GM19043 (cell line): ENCODE results near the gene LPGAT1.
A peak's percentile ranks its signal among the peaks of the same experiment; 100 is the strongest.
"Not testable (repeated sequence)": the region's sequence is repeated elsewhere in the genome, so short reads cannot be mapped to it uniquely, and the experiment has no call there.

Experiments
- ATAC-seq: cut with Tn5 transposase; IDR thresholded peaks from one replicate; pipeline ENCODE4 v1.9.1; 2021; ENCODE audit warnings: low read depth; ENCODE audit not compliant: unreplicated experiment

The LPGAT1 gene

DNA sequence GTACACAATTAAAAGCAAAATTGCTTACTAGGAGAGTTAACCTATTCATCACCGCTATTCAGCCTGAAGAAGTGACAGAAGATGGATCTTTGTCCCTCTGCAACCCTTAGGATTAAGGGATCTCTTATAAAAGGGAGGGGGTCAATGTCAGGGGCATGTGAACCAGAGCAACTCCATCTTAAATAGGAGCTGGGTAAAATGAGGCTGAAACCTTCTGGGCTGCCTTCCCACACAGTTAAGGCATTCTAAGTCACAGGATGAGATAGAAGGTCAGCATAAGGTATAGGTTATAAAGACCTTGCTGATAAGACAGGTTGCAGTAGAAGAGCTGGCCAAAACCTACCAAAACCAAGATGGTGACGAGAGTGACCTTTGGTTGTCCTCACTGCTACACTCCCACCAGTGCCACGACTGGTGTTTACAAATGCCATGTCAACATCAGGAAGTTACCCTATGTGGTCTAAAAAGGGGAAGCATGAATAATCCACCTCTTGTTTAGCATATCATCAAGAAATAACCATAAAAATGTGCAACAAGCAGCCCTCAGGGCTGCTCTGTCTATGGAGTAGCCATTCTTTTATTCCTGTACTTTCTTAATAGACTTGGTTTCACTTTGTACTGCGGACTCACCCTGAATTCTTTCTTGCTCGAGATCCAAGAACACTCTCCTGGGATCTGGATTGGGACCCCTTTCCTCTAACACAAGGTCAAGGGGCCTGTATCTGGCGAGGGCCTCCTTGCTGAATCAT is 119.8 kb downstream of the LPGAT1 start:
- no peak for ATAC-seq

DNA sequence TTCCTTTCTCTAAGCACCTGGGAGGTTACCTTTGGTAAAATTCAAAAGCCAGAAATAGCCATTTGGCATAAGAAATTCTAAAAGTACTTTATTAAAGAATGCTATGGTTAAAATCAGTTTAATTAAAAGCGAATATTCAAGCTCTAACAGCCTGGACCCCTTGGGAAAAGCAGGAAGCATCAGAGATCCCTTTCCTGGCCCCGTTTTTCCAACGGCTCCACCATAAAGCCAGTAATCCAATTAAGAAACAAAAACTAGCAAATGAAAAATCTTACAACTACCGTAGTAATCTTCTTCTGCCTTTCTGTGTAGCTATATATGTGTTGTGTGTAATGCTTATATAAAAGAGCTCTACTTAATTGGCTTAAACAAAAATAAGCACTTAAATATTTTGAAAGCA is 121.6 kb downstream of the LPGAT1 start:
- ATAC-seq, result no peak

DNA sequence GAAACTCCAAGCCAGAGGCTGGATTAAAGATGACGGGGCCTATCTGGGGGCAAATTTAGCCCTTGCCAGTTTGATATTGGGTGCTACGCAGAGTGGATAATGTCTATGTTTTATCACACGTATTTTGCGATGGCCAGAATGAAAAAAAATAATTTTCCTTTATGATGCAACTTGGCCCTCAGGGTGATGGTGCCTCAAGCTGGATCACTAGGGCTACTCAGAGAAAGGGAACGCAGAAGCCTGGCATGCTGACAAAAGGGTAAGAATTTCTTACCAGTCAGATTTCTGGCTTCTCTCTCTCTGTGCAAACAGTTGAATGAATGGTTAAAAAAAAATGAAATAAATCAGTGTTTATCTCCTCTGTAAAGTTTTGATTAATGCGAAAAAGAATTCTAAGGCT is 122.6 kb downstream of the LPGAT1 start:
- ATAC-seq, result no peak

DNA sequence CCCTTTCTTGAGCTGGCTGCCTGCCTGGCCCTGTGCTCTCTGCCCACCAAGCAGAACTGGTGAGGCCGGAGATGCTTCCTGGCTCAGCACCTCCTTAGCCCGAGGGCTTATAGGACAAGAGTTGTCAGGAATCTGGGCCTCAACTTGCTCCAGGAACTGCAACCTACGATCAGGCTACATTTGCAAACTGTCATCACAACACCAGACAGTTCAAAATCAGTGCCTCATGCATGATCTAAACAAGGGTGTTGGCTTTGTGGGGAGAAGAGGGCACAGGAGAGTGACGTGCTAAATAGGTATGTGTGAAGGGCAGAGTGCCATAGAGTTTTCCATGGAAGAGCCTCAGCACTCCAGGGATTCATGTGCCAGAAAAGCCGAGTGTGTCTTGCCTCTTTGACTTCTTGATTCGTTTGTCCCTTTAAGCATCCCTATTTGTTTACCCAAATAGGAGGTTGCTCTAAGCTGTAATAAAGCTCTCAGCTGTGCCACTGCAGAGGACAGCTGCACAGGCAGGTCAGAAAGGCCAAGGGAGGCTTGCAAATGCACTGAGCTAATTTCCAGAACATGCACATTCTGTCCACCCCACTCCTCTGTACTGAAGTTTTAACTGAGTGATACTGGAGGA is 125.0 kb downstream of the LPGAT1 start:
- no peak for ATAC-seq

DNA sequence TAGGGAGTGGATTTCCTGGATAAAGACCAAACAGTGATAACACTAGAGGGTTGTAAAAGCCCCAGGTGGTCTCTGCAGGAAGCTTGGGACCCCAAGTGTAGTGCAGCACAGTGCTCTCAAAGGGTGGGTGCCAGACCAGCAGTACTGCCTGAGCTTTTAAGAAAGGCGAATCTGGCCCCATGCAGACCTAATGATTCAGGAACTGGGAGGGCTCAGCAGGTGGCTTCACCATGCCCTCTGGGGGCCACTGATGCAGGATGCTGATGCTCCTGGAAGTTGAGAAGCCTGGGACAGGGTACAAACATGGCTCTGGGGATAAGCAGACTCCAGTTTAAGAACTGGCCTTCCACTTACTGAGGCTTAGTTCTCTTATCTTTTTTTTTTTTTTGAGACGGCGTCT is 126.0 kb downstream of the LPGAT1 start:
- no peak for ATAC-seq

DNA sequence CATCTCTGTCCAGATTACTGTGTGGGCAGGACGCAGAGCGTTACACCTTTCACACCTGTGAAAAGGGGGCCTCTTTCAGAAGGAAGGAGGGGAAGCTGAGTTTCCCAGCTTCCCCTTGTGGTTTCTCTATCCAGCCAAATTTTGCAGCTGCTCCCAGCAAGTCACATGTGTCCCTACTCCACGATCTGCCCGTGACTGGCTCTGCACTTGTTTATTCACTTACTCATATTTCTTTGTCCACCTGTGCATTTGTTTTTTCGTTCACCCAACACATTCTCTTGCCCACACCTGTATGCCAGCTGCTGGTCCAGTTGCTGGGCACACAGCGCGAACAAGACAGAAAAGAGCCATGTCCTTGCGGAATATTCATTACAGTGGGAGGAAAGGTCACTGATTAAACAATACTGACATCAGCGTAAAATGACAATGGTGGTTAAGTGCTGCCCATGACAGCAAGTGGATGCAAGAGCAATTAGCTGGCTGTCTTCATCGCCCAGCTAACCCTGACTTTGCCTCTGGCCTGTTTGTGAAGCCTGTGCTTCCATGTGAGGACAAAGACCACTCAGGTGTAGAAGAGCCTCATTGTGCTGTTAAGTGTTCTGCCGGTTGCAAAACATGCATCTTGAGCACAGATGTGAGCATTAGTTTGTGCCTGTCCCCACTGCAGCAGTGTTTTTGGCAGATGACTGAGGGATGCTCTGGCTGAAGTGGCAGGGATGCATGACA is 126.6 kb downstream of the LPGAT1 start:
- no peak for ATAC-seq

DNA sequence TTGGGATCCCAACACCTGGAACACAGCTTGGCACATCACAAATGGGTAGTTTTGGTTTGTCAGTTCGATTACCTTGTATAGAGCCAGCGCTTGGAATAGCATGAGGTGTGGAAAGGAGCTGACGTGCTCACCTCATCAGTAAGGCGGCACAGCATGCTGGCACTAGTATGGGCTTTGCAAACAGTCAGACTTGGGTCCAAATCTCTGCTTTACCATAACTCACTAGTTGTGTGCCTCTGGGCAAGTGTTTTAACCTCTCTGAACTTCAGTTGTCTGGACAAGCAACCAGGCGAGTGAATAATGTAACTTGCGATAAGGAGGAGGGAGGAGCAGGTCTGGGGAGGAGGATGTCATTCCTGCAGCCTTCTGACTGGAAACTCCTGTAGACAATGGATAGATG is 128.8 kb downstream of the LPGAT1 start:
- ATAC-seq, result no peak

DNA sequence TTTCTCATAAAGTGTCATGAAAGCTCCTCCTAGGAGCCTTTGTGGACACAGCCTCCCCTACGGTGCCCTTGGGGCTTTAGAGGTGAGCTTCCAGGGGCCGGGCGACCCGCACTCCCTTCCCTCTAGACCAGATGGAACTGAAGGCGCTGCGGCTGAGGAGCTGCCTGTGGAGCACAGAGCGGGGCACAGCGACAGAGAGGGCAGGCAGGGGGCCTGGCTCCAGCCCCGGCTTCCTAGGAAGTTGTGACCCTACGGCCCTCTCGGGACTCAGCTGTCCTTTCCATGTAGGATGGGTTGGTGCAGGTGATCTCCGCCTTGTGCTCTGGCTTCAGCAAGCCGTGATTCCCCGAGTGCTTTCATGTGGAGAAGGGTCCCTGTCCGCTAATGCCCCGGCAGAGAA is 131.5 kb downstream of the LPGAT1 start:
- no peak for ATAC-seq

DNA sequence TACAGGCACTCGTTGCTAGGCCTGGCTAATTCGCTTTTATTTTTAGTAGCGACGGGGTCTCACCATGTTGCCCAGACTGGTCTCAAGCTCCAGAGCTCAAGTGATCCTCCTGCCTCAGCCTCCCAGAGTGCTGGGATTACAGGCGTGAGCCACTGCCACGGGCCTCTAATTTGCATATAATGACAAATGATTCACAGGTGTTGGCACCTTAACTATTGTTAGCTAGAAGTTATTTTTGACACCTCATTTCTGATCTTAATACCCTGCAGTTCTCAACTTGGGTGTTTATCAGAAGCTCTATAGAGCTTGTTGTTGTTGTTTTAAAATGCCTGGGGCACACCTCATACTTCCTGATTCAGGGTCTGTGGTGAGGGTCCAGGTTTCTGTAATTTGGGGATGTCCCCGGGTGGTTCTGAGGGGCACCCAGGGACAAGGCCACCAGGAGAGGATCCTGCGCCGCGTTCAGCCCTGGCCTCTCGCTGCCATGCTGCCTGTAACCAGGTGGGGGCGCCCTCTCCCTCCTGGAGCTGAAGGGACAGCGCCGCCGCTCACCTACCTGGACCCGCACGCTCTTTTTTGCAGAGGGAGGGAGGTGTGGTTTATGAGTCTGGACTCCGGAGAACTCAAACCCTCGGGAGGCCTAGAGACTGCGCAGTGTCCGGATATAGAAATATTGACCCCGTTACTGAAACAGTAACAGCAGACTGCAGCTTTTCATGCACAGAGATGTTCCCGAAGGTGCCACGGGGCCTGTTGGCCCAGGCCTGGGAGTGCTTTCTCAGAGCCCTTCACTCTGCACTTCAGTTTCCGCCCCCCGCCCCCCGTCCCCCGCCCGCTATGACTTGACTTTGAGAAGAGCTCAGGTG is 132.2 kb downstream of the LPGAT1 start:
- ATAC-seq, result peak; percentile 43

DNA sequence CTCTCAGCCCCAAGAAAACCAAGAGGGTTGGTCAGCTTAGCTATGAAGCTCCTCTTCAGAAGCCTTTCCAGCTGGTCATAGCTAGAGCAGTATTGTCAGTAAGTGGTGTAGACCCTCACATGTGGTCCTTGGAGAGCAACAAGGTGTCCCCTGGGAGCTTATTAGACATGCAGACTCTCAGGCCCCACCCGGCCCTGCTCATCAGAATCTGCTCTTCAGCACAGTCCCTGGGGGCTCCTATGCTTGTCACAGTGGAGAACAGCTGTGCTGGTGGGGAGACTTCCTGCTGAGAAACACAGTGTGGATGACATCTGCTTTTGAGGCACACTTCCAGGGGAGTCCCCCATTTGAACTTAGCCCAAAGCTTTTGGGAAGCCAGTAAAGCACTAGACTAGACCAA is 133.2 kb downstream of the LPGAT1 start:
- peak; percentile 65 for ATAC-seq

DNA sequence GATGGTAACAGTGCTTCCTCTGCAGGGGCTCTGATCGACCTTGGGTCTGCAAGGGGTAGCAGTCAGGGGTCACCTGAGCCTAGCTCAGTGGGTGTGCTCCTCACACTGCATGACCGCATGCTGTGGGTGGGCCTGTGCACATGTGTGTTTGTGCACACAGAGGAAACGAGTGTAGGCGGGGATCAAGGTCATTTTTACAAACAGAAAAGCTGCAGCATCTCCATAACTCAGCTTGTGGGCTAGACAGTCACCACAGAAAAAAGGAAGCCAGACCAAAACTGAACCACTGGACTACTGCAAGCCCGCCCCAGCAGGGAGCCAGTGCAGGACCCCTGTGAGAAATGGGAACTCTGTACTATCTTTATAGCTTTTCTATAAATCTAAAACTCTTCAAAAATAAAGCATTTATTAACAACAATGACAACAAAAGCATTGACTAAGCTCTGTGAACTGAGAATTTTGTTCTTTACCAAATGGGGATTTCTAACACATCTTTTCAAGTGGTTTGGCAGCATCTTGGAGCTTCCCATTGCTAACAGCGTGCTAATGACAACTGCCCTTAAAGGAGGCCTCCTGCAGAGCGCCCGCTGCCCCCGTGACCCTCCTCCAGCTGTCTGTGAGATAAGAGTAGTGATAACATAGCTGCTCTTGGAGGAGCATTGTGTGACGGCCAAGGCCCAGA is 135.3 kb downstream of the LPGAT1 start:
- peak; percentile 46 for ATAC-seq

DNA sequence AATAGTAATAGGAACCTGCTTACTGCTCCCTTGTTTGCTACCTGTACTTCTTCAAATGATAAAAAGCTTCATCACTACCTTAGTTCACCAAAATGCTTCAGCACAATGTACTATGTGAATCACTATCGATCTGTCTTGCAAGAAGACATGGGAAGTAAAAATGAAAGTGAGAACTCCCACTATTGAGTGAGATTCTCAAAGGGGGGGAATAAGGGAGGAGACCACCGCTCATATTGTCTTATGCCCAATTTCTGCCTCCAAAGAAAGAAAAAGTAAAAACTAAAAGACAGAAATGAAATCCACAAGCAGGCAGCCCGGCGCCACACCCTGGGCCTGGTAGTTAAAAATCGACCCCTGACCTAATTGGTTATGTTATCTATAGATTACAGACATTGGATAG is 136.7 kb downstream of the LPGAT1 start:
- ATAC-seq, result not testable (repeated sequence)
